Retinal pigment epithelial cell (primary cell): Measurements from ENCODE around the gene MTA1.

ENCODE experiments used
- DNase-seq: peaks from one replicate; pipeline ENCODE4 v3.0.0-alpha.2; 2010; ENCODE audit warnings: low read depth
- H3K4me3 ChIP-seq: 2 replicates; pipeline ENCODE4 v1.5.1; 2011; ENCODE audit warnings: mild to moderate bottlenecking, low read length, control low read depth, moderate library complexity
- TF ChIP-seq, protein P1 (sequence below): conservative IDR thresholded peaks from 2 replicates; pipeline ENCODE4 v1.5.1; 2011; ENCODE audit warnings: low read depth, low read length, control low read depth, inconsistent platforms

Gene MTA1

DNA sequence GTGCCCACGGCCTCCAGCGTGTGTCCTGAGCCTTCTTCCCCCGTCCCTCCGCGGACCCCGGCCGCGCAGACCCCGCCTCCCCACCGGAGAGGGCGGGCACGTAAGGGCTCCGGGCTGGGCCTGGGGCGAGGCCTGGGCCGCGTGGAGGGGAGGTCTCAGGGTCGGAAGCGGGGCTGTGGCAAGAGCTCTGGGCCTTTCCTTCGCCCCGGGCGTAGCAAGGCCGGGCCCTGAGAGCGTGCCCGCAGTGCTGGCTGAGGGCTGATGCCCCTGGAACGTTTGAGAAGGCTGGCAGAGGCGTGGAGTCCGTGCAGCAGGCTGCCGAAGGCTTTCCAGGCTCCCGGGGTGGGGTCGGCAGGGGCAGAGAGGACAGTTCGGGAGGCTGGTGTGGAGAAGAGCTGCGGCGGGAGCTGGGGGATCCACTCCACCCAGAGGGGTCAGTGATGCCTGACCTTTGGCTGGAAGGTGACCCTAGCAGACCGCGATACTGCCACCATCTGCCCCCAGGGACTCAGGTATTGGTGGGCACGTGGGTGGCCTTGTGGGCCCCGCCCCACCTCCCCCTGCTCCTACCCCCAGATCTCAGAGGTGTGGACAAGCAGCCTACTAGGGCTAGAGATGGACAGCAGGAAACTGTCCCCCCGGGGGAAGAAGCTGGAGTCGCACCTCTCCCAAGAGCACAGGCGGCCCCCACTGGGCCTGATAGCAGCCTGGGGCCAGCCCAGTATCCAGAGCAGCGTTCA, 20.7 kb upstream of the MTA1 start:
- TF ChIP-seq, protein P1, sequence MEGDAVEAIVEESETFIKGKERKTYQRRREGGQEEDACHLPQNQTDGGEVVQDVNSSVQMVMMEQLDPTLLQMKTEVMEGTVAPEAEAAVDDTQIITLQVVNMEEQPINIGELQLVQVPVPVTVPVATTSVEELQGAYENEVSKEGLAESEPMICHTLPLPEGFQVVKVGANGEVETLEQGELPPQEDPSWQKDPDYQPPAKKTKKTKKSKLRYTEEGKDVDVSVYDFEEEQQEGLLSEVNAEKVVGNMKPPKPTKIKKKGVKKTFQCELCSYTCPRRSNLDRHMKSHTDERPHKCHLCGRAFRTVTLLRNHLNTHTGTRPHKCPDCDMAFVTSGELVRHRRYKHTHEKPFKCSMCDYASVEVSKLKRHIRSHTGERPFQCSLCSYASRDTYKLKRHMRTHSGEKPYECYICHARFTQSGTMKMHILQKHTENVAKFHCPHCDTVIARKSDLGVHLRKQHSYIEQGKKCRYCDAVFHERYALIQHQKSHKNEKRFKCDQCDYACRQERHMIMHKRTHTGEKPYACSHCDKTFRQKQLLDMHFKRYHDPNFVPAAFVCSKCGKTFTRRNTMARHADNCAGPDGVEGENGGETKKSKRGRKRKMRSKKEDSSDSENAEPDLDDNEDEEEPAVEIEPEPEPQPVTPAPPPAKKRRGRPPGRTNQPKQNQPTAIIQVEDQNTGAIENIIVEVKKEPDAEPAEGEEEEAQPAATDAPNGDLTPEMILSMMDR = no peak
- no peak for DNase-seq
- H3K4me3 ChIP-seq = peak overlapping the region; percentile 57

DNA sequence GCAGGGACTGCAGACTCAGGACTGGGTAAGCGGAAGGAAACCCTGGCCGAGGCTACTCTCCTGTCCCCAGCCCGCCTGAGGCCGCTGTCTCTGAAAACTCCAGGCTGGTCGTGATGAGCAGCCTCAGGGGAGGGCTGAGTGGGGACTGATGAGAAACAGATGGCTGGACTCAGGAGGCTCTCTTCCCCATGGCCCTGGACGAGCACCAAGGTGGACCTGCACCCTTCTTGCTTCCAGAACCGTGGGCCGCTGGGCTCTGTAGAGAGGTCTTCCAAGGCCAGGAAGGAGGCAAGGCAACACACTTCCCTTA, 20.2 kb upstream of the MTA1 start:
- H3K4me3 ChIP-seq = no peak overlapping the region
- TF ChIP-seq, protein P1 = no peak
- no peak for DNase-seq

DNA sequence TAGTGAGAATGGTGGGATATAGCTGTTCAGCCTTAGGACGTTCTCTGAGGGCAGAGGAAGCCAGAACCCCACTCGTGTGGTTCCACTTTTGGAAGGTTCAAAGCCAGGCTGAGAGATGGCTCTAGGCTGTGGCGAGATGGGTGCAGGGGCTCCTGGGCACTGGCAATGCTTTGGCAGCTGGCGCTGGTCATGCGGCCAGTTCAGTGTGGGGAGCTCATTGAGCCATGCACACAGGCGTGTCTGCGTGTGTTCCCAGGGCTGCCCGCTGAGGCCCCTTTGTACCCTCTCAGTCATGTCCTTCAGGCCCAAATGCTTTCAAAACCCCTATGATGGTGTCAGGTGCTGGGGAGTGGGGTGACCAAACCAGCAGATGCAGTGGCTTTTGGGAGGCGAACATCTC, 19.6 kb upstream of the MTA1 start:
- DNase-seq = no peak
- TF ChIP-seq, protein P1 = no peak
- H3K4me3 ChIP-seq = no peak overlapping the region

DNA sequence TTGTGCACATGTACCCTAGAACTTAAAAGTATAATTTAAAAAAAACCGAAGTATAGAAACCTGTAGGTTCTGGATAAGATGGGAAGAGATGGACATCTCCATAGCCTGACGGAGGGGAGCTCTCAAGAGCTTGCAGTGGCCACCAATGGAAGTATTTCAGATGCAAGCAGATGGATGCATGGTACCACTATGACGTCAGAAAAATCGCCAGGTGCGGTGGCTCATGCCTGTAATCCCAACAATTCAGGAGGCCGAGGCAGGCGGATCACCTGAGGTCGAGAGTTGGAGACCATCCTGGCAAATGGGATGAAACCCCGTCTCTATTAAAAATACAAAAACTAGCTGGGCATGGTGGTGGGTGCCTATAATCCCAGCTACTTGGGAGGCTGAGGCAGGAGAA, 17.9 kb upstream of the MTA1 start:
- TF ChIP-seq, protein P1 = no peak
- H3K4me3 ChIP-seq = no peak overlapping the region
- DNase-seq = no peak

DNA sequence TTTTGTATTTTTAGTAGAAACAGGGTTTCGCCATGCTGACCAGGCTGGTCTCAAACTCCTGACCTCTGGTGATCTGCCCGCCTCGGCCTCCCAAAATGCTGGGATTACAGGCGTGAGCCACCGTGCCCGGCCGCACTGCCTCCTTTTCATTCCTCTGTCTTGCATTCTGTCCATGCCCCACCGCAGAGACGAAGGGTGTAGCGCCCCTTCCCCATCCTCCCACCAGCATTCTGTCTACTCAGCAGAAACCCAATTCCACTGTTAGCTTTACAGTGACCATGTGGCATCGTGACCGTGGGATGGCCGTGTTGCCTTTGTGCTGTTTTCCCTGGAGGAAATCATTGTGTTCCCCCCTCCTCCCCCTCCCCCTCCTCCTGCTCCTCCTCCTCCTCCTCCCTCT, 11.0 kb upstream of the MTA1 start:
- no peak overlapping the region for H3K4me3 ChIP-seq
- DNase-seq = no peak
- TF ChIP-seq, protein P1 = no peak

DNA sequence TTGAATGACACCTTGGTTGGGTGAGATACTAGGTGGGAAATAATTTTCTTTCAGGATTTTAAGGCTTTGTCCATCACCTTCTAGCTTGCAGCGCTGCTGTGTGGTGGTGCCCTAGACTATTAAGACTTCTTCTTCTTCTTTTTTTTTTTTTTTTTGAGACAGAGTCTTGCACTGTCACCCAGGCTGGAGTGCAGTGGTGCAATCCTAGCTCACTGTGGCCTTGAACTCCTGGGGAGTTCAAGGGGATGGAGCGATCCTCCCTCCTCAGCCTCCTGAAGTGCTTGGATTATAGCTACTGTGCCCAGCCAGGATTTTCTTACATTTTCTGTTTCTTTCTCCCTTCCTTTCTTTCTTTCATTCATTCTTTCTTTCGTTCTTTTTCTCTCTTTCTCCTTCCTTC, 10.3 kb upstream of the MTA1 start:
- TF ChIP-seq, protein P1 = no peak
- no peak for DNase-seq

DNA sequence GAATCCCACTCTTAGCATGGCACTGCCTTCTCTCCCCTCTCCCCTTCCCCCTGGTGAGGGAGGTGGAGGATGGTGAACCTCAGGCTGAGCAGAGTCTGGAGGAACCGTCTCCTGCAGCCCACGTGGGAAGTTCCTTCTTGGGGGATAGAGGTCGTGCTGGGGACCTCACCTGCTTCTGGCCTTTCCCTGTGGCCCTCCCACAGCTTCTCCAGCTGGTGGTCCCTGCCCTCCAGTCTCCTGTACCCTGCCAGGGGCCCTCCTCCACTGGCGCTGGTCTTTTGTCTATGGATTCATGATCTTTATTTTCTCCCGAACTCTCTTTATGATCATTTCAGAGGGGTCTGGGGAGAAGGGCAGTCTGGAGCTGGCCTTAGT, 9.0 kb upstream of the MTA1 start:
- no peak for DNase-seq
- peak overlapping the region; percentile 25 for H3K4me3 ChIP-seq
- TF ChIP-seq, protein P1 = no peak

More for the DNA sequence above, 10.3 kb upstream of the MTA1 start:
- H3K4me3 ChIP-seq = no peak overlapping the region
